H1 (cell line): ENCODE results near the gene ZNF366. TPM values are rescaled to one million over a fixed set of nuclear protein-coding genes. Genes with fewer than 3 reads are reported as not detected.
A peak's percentile ranks its signal among the peaks of the same experiment; 100 is the strongest.

Source experiments
- CTCF ChIA-PET: fragments of 300-600 bp; sonication (Branson Sonifier 250); formaldehyde crosslinking; loops from one replicate; lab custom pipeline; 2021; ENCODE audit not compliant: partially characterized antibody; lab: Charles Lee
- POLR2A ChIA-PET: fragments of 300-600 bp; sonication (Branson Sonifier 250); formaldehyde crosslinking; loops from one replicate; lab custom pipeline; 2021; ENCODE audit warnings: inconsistent platforms; ENCODE audit not compliant: partially characterized antibody; lab: Charles Lee
- DNase-seq, 2 experiments: peaks; one replicate each; pipeline versions ENCODE4 v3.0.0 to v3.0.0-alpha.2; 2010 to 2022; ENCODE audit warnings: low spot score in 2 of 2, low read depth in 1 of 2, mixed read lengths in 1 of 2
- FAIRE-seq: peaks from 2 replicates; lab custom pipeline; 2011; peaks lifted over from hg19 to GRCh38; lab: Jason Lieb, UNC
- H2AFZ ChIP-seq: 2 replicates; pipeline ENCODE4 v1.8.1; 2012; ENCODE audit warnings: low read length, inconsistent platforms
- H2AK5ac ChIP-seq: 2 replicates; pipeline ENCODE4 v1.6.1; 2013; ENCODE audit warnings: low read depth, low read length
- H2BK120ac ChIP-seq: replicated peaks from 2 replicates; pipeline ENCODE3; 2013; ENCODE audit warnings: low read depth, low read length, inconsistent platforms
- H2BK12ac ChIP-seq: 2 replicates; pipeline ENCODE4 v1.6.1; 2013; ENCODE audit warnings: low read depth, low read length
- H2BK15ac ChIP-seq: 2 replicates; pipeline ENCODE4 v1.6.1; 2013; ENCODE audit warnings: low read length
- H2BK20ac ChIP-seq: 2 replicates; pipeline ENCODE4 v1.6.1; 2013; ENCODE audit warnings: low read length
- H2BK5ac ChIP-seq: 2 replicates; pipeline ENCODE4 v1.6.1; 2013; ENCODE audit warnings: low read depth, low read length
- H3K14ac ChIP-seq: 2 replicates; pipeline ENCODE4 v1.6.1; 2013; ENCODE audit warnings: inconsistent platforms; ENCODE audit not compliant: insufficient read length
- H3K18ac ChIP-seq: 2 replicates; pipeline ENCODE4 v1.6.1; 2013; ENCODE audit warnings: low read length; ENCODE audit errors: extremely low read depth
- H3K23ac ChIP-seq: 2 replicates; pipeline ENCODE4 v1.6.1; 2013; ENCODE audit warnings: inconsistent platforms; ENCODE audit not compliant: insufficient read length
- H3K23me2 ChIP-seq: 2 replicates; pipeline ENCODE4 v1.6.1; 2013; ENCODE audit warnings: low read depth, low read length
- H3K27ac ChIP-seq: 2 replicates; pipeline ENCODE4 v1.6.1; 2011; ENCODE audit warnings: low read depth, low read length, inconsistent platforms
- H3K27me3 ChIP-seq, 4 experiments: replicated peaks in 1 of 4; 1 replicate in 1 of 4; 2 replicates in 3 of 4; pipeline versions ENCODE4 v1.6.1 to v1.8.1; 2011 to 2013; ENCODE audit warnings: low read length in 3 of 4, mild to moderate bottlenecking in 3 of 4, inconsistent platforms in 2 of 4, mixed read lengths in 2 of 4, moderate library complexity in 1 of 4; ENCODE audit not compliant: control insufficient read depth in 3 of 4, insufficient read depth in 3 of 4; ENCODE audit errors: extremely low read depth in 1 of 4
- H3K36me3 ChIP-seq, 4 experiments: 2 replicates each; pipeline versions ENCODE4 v1.6.1 to v1.8.1; 2011 to 2013; ENCODE audit warnings: mild to moderate bottlenecking in 4 of 4, low read length in 3 of 4, moderate library complexity in 2 of 4, control low read depth in 1 of 4, inconsistent platforms in 1 of 4; ENCODE audit not compliant: insufficient read depth in 4 of 4, control insufficient read depth in 2 of 4
- H3K4ac ChIP-seq: replicated peaks from 2 replicates; pipeline ENCODE3; 2013; ENCODE audit warnings: low read length, low read depth, mixed read lengths, inconsistent platforms; ENCODE audit not compliant: insufficient read length
- H3K4me1 ChIP-seq, 4 experiments: replicated peaks in 1 of 4; 1 replicate in 1 of 4; 2 replicates in 3 of 4; pipeline versions ENCODE4 v1.6.1 to v1.8.1; 2011 to 2013; ENCODE audit warnings: low read length in 3 of 4, inconsistent platforms in 2 of 4, mixed read lengths in 1 of 4; ENCODE audit not compliant: insufficient read depth in 4 of 4, control insufficient read depth in 3 of 4
- H3K4me2 ChIP-seq, 2 experiments: 2 replicates each; pipeline versions ENCODE4 v1.6.1 to v1.8.1; 2011 to 2013; ENCODE audit warnings: low read depth in 2 of 2, low read length in 2 of 2, control low read depth in 1 of 2, inconsistent platforms in 1 of 2, mild to moderate bottlenecking in 1 of 2; ENCODE audit not compliant: insufficient read depth in 1 of 2
- H3K4me3 ChIP-seq, 4 experiments: fragments of 200-600, 300-600 bp in 1 of 4; sonication (generic), shearing (Covaris generic), sonication (Bioruptor Twin) in 1 of 4; 2 replicates each; pipeline versions ENCODE4 v1.5.1 to v1.8.1; 2011 to 2016; ENCODE audit warnings: low read length in 4 of 4, low read depth in 3 of 4, control low read depth in 2 of 4, inconsistent platforms in 2 of 4, mild to moderate bottlenecking in 2 of 4, mixed read lengths in 1 of 4, moderate library complexity in 1 of 4; ENCODE audit not compliant: insufficient read depth in 2 of 4; ENCODE audit errors: extremely low read depth in 1 of 4
- H3K56ac ChIP-seq: replicated peaks from 2 replicates; pipeline ENCODE3; 2013; ENCODE audit warnings: low read depth, mild to moderate bottlenecking, mixed read lengths, low read length, inconsistent platforms; ENCODE audit not compliant: insufficient read length
- H3K79me1 ChIP-seq: 2 replicates; pipeline ENCODE4 v1.6.1; 2013; ENCODE audit warnings: low read depth, low read length, control low read depth
- H3K79me2 ChIP-seq, 2 experiments: 2 replicates each; pipeline versions ENCODE4 v1.6.1 to v1.8.1; 2012 to 2013; ENCODE audit warnings: low read length in 2 of 2, mild to moderate bottlenecking in 2 of 2, inconsistent platforms in 1 of 2; ENCODE audit not compliant: insufficient read depth in 2 of 2, control insufficient read depth in 1 of 2
- H3K9ac ChIP-seq, 4 experiments: replicated peaks in 1 of 4; 1 replicate in 1 of 4; 2 replicates in 3 of 4; pipeline versions ENCODE4 v1.6.1 to v1.8.1; 2011 to 2013; ENCODE audit warnings: low read depth in 3 of 4, low read length in 3 of 4, control low read depth in 2 of 4, mild to moderate bottlenecking in 2 of 4, moderate library complexity in 2 of 4, inconsistent platforms in 1 of 4; ENCODE audit errors: extremely low read depth in 1 of 4
- H3K9me3 ChIP-seq, 2 experiments: 2 replicates each; pipeline versions ENCODE4 v1.6.1 to v1.8.1; 2012 to 2013; ENCODE audit warnings: mild to moderate bottlenecking in 2 of 2, moderate library complexity in 2 of 2, control low read depth in 1 of 2, inconsistent platforms in 1 of 2, low read depth in 1 of 2, low read length in 1 of 2, mixed read lengths in 1 of 2; ENCODE audit not compliant: insufficient read depth in 2 of 2
- H4K20me1 ChIP-seq, 2 experiments: replicated peaks in 1 of 2; 2 replicates each; pipeline versions ENCODE3 to v1.8.1; 2011 to 2013; ENCODE audit warnings: inconsistent platforms in 2 of 2, low read length in 2 of 2, mild to moderate bottlenecking in 1 of 2; ENCODE audit not compliant: insufficient read depth in 2 of 2, control insufficient read depth in 1 of 2
- H4K5ac ChIP-seq: 2 replicates; pipeline ENCODE4 v1.6.1; 2013; ENCODE audit warnings: low read length, low read depth, mixed read lengths, inconsistent platforms; ENCODE audit not compliant: insufficient read length
- H4K8ac ChIP-seq: 2 replicates; pipeline ENCODE4 v1.8.0; 2013; ENCODE audit warnings: mild to moderate bottlenecking, moderate library complexity, low read length, inconsistent platforms; ENCODE audit not compliant: insufficient read depth; ENCODE audit errors: extremely low read depth
- H4K91ac ChIP-seq: replicated peaks from 2 replicates; pipeline ENCODE3; 2013; ENCODE audit warnings: low read length, mixed read lengths, inconsistent platforms; ENCODE audit not compliant: insufficient read length
- CHD2 ChIP-seq: IDR thresholded peaks from 2 replicates; pipeline ENCODE4 v1.6.1; 2012; ENCODE audit warnings: low read length, improper control_type of control experiment
- CTCF ChIP-seq, 3 experiments: IDR thresholded peaks; 1 replicate in 2 of 3; 2 replicates in 1 of 3; pipeline versions ENCODE4 v1.5.1 to v1.6.1; 2011; ENCODE audit warnings: low read length in 3 of 3, mild to moderate bottlenecking in 3 of 3, inconsistent platforms in 2 of 3, low read depth in 1 of 3, moderate library complexity in 1 of 3; ENCODE audit not compliant: insufficient read depth in 1 of 3; ENCODE audit errors: control extremely low read depth in 1 of 3
- NANOG ChIP-seq: IDR thresholded peaks from 2 replicates; pipeline ENCODE4 v1.6.1; 2011; ENCODE audit warnings: low read length, low read depth, mild to moderate bottlenecking, inconsistent platforms; ENCODE audit not compliant: insufficient read depth, poor library complexity, severe bottlenecking
- RAD21 ChIP-seq, 2 experiments: IDR thresholded peaks in 1 of 2; conservative IDR thresholded peaks in 1 of 2; 2 replicates each; pipeline ENCODE4 v1.6.1; 2011; ENCODE audit warnings: low read depth in 2 of 2, low read length in 2 of 2, improper control_type of control experiment in 1 of 2, inconsistent platforms in 1 of 2, mild to moderate bottlenecking in 1 of 2, moderate library complexity in 1 of 2
- WGBS, 2 experiments: shearing (Covaris generic) in 1 of 2; methylation state at CpG; one replicate each; pipeline versions ENCODE4 v1.1.6 to v1.1.7; 2013 to 2015; ENCODE audit warnings: low lambda C conversion rate in 2 of 2, mixed read lengths in 2 of 2, inconsistent platforms in 1 of 2, low coverage in 1 of 2, missing lambda C conversion rate in 1 of 2; ENCODE audit not compliant: insufficient replicate concordance in 2 of 2, insufficient coverage in 1 of 2, insufficient read length in 1 of 2; ENCODE audit errors: extremely low coverage in 1 of 2, missing lambda C conversion rate in 1 of 2; 5-methylcytosine and 5-hydroxymethylcytosine counted together
- polyA plus RNA-seq, 7 experiments: library from polyadenylated mRNA; depleted of rRNA in 3 of 7; stranded (reverse) in 5 of 7; unstranded in 2 of 7; fragments of >200 nt in 5 of 7; fragments of 200-250 nt in 2 of 7; gene quantifications; 1 replicate in 5 of 7; 2 replicates in 1 of 7; 4 replicates in 1 of 7; pipeline versions ENCODE4 v1.2.1 to v1.2.3, GENCODE V29; 2011 to 2013; ENCODE audit warnings: missing spikeins in 2 of 7, mixed read lengths in 2 of 7
- total RNA-seq: library from RNA; stranded (reverse); fragmentation: NEBNext Ultra II Directional; extraction: Animal tissue kit (Norgen Biotek cat#: 25700); gene quantifications from 2 replicates; pipeline ENCODE4 v1.2.1, GENCODE V29; 2021

Gene ZNF366
- total and polyA plus RNA-seq, 2 of the 8 experiments (the other 6 are each of a cell fraction or from before 2014, with no cell fraction given), result not detected

GRCh38 chr5:72394688-72395087, 112.5 kb downstream of the ZNF366 start:
- no peaks in the 10 kb centered on the region for H3K79me2 ChIP-seq
- no peak overlapping the region for H3K56ac ChIP-seq
- H2BK5ac ChIP-seq, result no peak overlapping the region
- peaks cover 0 to 3% (median under 1%) of the 10 kb centered on the region in 4 experiments; a peak in 1 of 7 replicates for H3K4me1 ChIP-seq
- 84% methylated on average over 2 of the region's 2 CpGs; no CpG with 5 or more reads in 1 of the 2 experiments for WGBS, 2 experiments
- POLR2A ChIA-PET, result no interaction called here
- TF ChIP-seq CTCF (IDR thresholded peaks at IDR 0.05; ENCODE audit: control extremely low read depth in 1 of 3, insufficient read depth in 1 of 3, low read depth in 1 of 3, low read length in 3 of 3) (peak; percentile 11 to 47 (median 40)), NANOG (no peak), CHD2 (no peak), RAD21 (IDR thresholded peaks at IDR 0.05 in 1 of 2, conservative IDR thresholded peaks at IDR 0.05 in 1 of 2; ENCODE audit: low read depth in 2 of 2, low read length in 2 of 2) (peak; percentile 36 to 62)
- TF ChIP-seq, all 59 proteins: peak for 2
- no peak overlapping the region for H2BK12ac ChIP-seq
- no peaks in the 10 kb centered on the region for H3K36me3 ChIP-seq
- H4K91ac ChIP-seq, result no peak overlapping the region
- FAIRE-seq (no peak), DNase-seq (no peak)
- no peak overlapping the region for H2BK20ac ChIP-seq
- H3K23ac ChIP-seq, result no peak overlapping the region
- H3K4me3 ChIP-seq, result no peak overlapping the region
- no peak overlapping the region for H3K14ac ChIP-seq
- no peak overlapping the region for H2AFZ ChIP-seq
- H4K20me1 ChIP-seq, result no peaks in the 10 kb centered on the region
- no peak overlapping the region for H3K9ac ChIP-seq
- no peak overlapping the region for H3K4ac ChIP-seq
- no peak overlapping the region for H4K5ac ChIP-seq
- H3K79me1 ChIP-seq, result no peaks in the 10 kb centered on the region
- no peak overlapping the region for H2BK15ac ChIP-seq
- no peak overlapping the region for H3K27ac ChIP-seq
- no peaks in the 10 kb centered on the region for H3K27me3 ChIP-seq
- H4K8ac ChIP-seq, result no peak overlapping the region
- no peaks in the 10 kb centered on the region for H3K23me2 ChIP-seq
- no peaks in the 10 kb centered on the region for H3K9me3 ChIP-seq
- CTCF ChIA-PET, result interaction anchor here (0.6 to 10.2 kb wide), 4 partner anchors 10 to 389 kb away, joined by 3 to 68 read pairs (median 3); no protein-coding TSS in a partner anchor
- no peak overlapping the region for H2AK5ac ChIP-seq
- H2BK120ac ChIP-seq, result no peak overlapping the region
- no peak overlapping the region for H3K18ac ChIP-seq
- H3K4me2 ChIP-seq, result no peak overlapping the region
